Measurements from ENCODE around the gene TROAP.
"Not testable (repeated sequence)": the region's sequence is repeated elsewhere in the genome, so short reads cannot be mapped to it uniquely, and the experiment has no call there.

The TROAP gene, protein sequence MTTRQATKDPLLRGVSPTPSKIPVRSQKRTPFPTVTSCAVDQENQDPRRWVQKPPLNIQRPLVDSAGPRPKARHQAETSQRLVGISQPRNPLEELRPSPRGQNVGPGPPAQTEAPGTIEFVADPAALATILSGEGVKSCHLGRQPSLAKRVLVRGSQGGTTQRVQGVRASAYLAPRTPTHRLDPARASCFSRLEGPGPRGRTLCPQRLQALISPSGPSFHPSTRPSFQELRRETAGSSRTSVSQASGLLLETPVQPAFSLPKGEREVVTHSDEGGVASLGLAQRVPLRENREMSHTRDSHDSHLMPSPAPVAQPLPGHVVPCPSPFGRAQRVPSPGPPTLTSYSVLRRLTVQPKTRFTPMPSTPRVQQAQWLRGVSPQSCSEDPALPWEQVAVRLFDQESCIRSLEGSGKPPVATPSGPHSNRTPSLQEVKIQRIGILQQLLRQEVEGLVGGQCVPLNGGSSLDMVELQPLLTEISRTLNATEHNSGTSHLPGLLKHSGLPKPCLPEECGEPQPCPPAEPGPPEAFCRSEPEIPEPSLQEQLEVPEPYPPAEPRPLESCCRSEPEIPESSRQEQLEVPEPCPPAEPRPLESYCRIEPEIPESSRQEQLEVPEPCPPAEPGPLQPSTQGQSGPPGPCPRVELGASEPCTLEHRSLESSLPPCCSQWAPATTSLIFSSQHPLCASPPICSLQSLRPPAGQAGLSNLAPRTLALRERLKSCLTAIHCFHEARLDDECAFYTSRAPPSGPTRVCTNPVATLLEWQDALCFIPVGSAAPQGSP

DNA sequence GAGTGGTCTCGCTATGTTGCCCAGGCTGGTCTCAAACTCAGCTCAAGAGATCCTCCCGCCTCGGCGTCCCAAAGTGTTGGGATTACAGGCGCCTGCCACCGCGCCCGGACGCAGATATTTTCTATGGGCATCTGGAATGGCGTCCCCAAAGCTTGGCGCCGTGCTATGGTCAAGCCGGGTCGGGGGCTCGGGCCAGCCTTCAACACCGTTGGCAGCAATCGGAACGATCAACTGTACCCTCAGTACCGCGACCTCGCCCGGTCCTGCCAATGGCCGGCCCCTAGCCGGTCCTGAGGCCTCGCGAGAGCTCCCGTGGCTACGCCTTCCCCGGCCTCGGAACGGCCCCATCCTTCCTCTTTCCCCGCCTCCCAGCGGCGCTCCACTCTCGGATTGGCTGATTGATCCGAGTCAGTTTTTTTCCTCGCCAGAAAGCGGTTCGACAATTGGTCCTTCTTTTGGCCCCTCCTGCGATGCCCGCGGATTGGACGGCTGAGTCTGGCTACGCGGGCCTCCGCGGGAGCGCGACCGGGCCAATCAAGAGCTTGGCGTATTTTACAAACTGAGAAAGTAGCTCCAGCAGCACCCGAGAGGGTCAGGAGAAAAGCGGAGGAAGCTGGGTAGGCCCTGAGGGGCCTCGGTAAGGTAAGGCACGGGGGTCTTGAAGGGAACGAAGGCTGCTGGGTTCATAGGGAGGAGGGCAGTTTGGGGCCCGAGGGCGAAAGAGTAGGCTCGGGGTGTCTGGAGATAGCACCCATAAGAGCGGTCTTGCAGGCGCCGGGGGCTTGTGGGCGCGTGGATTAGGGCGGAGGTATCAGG lies at the start of gene TROAP:
TROAP (plus strand) TSS at position 548 of the 816 bp plus-strand sequence. CDS start 354 bp downstream, outside the sequence.
- DNase-seq (ENCODE audit: low read depth in 2 of 2), result peak; percentile 89 to 94

DNA sequence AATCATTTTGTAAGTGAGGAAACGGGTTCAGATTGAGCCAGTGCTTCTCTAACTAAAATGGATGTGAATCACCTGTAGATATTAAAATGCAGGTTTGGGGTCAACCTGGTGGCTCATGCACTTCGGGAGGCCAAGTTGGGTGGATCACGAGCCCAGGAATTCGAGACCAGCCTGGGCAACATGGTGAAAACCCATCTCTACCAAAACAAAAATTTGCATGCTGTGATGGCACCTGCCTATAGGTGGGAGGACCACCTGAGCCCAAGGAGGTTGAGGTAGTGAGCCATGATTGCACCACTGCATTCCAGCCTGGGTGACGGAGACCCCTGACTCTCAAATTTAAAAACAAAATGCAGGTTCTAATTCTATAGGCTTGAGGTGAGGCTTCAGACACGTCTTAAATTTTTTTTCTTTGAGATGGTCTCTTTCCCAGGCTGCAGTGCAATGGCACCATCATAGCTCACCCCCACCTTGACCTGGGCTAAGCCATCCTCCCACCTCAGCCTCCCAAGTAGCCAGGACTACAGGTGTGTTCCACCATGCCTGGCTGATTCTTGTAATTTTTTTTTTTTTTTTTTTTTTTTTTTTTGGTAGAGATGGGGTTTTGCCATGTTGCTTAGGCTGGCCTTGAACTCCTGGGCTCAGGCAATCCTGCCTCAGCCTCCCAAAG lies 49.2 kb upstream of the TROAP start:
- no peak for DNase-seq (ENCODE audit: low read depth in 2 of 2)

DNA sequence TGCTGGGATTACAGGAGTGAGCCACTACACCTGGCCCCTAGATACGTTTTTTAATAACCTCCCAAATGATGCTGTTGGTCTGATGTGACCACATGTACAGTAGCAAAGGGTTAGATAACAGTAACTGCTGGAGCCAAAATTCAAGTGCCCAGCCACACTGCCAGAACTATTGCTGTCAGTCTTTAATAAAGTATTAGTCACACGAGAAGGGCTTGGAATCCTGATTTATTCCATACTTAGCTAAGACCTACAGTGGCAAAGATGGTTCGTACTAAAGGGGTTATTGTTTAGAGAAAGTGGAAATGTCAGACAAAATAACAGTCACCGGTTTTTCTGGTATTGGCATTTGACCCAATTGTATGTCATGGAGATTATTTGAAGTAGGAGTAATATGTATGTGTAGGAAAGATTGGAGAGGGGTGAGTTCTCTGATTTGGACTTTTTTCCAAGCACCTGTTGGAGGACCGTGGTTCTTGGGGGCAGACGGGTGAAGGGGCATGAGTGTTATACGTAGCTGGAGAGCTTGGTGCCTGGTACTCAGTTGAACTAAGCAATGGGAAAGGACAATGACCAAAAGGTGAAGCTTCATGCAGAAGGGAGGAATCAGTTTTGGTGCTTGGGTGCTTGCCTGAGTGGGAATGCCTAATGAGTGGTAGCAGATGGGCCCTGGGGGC lies 48.5 kb upstream of the TROAP start:
- no peak for DNase-seq (ENCODE audit: low read depth in 2 of 2)

DNA sequence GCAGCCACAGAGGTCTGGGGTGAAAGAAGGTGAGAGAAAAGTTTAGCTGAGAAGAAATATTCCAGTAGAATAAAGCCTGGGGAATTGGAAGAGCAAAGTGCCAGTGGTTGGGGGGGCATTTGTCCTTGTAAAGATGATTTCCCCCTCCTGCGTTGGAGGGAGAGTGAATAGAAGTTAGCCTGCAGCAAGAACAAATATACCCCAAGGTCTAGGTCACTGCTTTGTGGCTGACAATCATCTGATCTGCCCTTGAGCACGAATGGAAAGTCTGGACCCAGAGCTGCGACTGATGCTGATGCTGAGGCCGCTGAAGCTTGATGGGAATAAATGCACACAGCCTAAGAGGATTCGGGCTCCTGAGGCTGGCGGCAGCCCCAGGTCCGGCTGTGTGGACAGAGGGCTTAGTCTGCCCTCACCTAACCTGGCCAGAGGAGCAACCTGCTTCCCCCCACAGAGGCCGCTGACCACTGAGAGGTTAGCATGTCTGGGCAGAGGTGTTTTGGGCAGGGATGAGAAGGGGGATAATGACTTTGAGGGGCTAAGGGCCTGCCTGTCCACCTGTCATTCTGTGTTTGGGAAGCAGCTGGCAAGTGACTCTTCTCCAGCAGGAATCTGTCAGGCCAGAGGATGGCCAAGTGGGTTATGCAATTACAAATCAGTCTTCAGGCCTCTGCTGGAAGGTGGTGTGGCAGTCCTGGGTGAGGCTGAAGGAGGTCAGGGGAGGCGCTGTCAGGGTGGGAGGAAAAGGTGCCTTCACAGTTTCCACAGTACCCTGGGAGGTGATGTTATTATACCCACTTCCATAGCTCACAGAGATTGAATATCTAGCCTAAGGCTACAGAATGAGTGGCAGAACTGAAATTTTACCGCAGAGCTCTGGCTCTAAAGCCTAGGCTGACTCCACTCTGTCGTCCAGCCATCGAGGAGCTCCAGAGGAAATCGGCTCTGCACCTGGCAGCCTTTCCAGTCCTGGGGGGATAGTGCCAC lies 46.5 kb upstream of the TROAP start:
- no peak for DNase-seq (ENCODE audit: low read depth in 2 of 2)

DNA sequence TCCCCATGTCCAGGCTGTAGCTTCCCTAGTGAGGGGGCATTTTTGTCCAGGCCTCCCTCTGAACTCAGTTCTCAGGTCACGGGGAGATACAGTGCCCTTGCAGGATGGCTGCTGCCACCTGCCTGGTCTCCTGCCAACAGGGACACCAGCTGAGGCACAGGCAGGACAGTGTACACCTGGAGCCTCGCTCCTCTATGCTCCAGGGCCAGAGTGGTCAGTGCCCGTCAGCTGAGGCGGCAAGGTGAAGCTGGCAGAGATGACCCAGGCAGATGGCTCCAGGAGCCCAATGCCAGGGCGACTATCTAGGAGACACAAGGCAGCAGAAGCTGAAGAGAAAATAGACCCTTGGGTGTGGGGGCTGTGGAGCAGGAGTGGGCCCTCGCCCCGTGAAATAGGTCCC lies 45.6 kb upstream of the TROAP start:
- DNase-seq (ENCODE audit: low read depth in 2 of 2), result no peak

DNA sequence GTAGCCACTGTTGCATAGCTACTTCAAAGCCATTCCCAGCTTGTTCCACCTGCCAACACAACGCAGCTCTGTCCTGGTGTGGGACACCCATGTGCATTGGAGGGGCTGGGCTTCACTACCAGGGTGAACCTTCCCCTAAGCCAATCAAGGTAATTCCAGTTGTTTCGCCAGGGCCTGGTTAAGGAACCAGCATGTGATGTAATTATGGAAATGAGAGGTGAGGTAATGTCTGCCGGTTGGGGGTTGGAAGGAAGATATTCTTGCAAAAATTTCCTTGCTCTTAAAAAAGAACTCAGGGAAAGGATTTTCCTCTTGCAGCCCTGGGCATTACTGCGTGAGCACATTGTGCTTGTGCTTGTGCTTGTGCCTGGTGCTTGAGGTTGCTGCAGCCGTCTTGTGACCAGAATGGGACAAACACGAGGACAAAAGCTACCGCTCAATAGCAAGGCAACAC lies 43.3 kb upstream of the TROAP start:
- DNase-seq (ENCODE audit: low read depth in 2 of 2), result no peak

DNA sequence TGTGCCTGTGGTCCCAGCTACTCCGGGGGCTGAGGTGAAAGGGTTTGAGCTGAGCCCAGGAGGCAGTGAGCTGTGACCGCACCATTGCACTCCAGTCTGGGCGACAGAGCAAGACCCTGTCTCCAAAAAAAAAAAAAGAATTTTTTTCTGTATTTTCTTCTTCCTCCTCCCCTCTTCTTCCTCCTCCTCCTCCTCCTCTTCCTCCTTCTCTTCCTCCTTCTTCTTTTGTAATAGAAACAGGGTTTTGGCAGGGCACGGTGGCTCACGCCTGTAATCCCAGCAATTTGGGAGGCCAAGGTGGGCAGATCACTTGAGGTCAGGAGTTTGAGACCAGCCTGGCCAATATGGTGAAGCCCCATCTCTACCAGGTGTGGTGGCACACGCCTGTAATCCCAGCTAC lies 42.5 kb upstream of the TROAP start:
- DNase-seq (ENCODE audit: low read depth in 2 of 2), result not testable (repeated sequence)

DNA sequence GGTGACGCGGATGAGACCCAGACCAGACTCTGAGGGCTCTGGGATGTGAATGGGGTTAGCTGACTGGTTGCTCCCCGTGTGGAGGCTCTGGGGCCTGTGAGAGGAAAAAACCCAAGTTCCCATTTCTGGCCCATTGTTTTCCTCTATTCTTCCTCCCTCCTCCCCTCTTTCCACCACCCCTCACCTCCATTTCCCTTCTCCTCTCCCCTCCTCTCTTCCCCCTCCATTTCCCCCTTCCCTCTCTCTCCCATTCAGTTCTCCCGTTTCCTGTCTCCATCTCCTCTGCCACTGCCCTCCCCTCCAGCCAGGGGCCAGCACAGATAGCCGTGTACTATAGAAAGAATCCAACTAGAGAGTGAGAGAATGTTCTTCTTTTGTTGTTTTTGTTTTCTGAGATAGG lies 40.8 kb upstream of the TROAP start:
- no peak for DNase-seq (ENCODE audit: low read depth in 2 of 2)

DNA sequence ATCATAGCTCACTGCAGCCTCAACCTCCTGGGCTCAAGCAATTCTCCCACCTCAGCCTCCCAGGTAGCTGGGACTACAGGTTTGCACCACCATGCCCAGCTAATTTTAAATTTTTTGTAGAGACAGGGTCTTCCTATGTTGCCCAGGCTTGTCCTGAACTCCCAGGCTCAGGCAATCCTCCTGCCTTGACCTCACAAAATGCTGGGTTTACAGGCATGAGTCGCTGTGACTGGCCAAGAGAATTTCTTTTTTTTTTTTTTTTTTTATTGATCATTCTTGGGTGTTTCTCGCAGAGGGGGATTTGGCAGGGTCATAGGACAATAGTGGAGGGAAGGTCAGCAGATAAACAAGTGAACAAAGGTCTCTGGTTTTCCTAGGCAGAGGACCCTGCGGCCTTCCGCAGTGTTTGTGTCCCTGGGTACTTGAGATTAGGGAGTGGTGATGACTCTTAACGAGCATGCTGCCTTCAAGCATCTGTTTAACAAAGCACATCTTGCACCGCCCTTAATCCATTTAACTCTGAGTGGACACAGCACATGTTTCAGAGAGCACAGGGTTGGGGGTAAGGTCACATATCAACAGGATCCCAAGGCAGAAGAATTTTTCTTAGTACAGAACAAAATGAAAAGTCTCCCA lies 40.2 kb upstream of the TROAP start:
- DNase-seq (ENCODE audit: low read depth in 2 of 2), result not testable (repeated sequence)

DNA sequence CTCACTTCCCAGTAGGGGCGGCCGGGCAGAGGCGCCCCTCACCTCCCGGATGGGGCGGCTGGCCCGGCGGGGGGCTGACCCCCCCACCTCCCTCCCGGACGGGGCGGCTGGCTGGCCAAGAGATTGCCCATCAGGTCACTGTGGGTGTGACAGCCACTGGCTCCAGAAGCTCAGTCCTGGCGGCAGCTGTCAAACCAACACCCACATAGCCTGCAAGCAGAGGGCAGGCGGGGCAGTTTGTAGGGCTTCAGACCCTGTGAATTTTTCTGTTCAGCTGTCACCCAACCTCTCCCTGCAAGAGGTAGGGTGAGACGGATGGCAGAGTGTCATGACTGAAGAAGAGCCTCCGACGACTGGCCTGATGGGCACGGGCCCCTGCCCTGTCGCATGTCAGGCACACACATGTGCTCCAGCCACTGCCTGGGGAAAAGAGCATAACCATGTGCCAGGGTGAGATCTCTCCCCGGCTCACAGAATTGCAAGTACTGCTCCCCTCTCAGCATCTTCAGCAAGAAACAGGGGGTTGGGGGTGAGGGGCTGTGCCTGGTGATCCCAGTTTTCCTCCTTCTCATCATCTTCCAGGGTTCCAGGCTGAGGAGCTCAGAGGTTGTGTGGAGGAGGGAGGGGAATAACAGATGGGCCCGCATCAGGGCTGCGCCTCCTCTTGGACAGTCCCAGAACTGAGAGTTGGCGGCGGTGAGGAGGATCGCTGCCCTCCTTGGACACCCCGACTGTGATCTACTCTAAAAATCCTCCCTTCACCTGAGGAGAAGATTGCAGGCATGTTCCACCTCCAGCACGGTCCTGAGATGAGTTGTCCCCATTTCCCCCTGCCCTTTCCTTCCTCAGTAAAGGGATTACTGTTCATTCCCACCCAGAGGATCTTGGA lies 39.3 kb upstream of the TROAP start:
- DNase-seq (ENCODE audit: low read depth in 2 of 2), result no peak

DNA sequence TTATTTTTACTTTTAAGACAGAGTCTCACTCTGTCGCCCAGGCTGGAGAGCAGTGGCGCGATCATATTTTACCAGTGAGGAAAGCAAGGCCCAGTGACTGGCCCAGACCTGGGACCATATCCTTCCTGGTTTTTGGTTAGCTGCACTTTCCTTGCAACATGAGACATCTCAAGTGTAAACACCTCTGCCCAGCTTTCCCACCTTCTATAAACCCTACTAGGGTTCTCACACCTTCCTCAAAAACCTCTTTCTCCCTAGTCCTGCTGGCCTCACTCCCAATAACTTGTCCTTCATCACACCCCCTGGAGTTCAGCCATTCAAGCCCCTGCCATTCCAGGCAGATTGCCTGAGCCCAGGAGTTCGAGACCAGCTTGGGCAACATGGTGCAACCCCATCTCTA lies 38.4 kb upstream of the TROAP start:
- DNase-seq (ENCODE audit: low read depth in 2 of 2), result no peak

DNA sequence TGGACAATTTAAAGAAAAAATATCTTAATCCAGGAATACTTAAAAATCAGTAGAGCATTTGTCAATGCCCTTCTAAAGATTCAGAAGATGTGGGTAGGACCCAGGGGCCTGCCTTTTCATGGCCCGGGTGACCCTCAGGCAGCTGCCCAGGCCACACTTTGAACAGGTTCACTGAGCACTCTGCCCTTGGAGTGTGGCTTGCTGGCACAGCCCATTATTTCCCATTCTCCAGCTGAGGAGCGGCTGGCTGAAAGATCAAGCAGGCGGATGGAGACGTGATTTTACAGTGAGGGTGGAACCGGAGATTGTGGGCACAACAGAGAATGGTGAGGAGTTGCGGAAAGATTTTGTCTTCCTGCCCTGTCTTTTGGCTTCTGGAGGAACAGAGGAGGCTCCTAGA lies 35.2 kb upstream of the TROAP start:
- DNase-seq (ENCODE audit: low read depth in 2 of 2), result no peak

DNA sequence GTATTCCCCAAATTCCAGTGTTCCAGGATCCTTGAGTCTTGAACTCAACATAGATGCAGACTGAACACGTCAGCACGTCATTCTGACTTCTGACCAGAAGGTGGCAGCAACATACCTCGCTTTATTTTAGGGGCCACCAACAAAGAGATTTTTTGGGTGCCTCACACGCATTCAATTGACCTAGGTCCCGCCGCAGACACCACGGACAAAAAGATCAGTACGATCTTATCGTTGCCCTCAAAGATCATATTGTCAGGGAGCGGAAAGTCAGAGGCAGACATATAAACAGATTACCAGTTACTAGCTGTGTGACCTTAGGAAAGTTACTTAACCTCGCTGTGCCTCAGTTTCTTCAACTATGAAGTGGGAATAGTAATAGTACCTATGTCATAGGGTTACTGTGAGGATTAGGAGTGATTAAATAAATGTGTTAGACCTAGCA lies 34.6 kb upstream of the TROAP start:
- DNase-seq (ENCODE audit: low read depth in 2 of 2), result peak; percentile 43 to 58

DNA sequence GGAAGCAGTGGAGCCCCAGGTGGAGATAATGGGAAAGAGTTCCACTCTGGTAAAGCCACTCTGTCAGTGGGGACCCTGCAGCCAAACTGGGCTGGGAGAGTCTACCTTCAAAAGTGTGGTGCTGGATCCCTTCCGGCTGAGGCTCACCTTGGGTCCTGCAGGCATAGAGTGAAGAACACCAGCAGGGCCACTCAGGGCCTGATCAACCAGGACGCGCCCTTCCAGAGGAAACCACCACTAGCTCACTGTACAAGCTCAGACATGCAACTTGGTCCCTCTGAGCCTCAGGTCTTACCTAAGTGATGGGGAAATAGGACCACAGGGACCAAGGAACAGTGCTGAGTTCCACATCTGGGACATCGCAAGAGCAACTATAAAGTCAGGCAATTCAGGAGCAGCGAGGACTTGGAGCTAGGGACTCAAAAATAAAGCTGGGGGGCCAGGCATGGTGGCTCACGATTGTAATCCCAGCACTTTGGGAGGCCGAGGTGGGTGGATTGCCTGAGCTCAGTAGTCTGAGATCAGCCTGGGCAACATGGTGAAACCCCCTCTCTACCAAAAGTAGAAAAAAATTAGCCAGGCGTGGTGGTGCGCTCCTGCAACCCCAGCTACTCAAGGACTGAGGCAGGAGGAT lies 34.0 kb upstream of the TROAP start:
- DNase-seq (ENCODE audit: low read depth in 2 of 2), result no peak

DNA sequence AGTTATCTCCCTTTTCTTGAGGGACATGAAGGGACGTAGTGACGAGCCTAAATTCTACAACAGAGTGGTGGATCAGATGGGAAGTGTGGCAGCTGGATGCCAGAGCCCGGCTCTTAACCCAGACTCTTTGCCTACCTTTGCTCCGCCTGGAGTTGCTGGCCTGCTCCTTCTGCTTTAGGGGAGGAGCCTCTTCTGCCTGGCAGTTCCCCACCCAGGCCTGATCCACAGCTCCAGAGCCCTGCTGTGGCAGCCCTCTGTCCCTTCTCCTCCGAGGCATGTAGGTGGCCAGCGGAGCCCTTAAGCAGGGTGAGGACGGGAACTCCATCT lies 30.4 kb upstream of the TROAP start:
- DNase-seq (ENCODE audit: low read depth in 2 of 2), result no peak

DNA sequence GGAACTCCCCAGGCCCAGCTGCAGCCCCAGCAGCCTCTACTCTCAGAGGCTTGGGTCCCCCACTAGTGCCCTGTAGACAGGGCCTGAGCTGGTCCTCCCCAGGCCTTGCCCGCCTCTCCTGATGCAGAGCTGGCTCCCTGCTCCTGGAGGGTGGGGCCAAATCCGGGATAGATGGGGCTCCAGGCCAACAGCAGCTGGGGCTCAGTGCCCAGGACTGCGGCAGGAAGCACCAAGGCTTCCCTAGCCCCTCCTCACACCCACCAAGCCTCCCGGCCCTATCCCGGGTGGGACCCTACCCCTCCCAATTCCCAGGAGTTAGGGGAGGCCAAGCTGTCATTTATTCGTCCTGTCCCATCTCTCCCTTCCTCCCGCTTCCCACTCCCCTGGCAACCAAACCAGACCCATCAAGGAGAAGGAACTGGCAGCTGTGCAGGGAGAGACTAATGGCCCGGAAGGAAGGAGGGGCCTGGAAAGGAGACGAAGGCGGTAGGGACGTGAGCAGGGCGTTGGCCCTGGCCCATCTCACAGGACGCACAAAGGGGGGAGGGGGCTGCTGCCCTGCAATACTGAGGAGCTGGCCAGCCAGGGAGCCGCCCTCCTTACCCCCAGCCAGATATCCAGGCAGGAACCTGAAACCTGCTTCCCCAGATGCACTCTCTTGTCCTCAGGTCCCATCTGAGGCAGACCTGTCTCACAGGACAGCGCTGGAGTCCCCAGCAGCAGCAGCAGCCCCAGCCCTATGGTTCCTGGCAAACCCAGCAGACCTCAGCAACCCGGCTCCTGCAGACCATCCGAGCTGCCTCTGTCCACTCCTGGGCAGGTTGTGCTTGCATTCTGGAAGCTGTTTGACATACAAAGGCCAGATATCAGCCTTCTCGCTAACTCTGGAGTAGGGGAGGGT lies 29.7 kb upstream of the TROAP start:
- no peak for DNase-seq (ENCODE audit: low read depth in 2 of 2)
